HG03175 (cell line): ENCODE measurements around the gene IQGAP3.

Experiments
- ATAC-seq: cut with Tn5 transposase; IDR thresholded peaks from one replicate; pipeline ENCODE4 v1.9.1; 2021; ENCODE audit warnings: mild to moderate bottlenecking, moderate library complexity; ENCODE audit not compliant: unreplicated experiment

The IQGAP3 gene

GRCh38 chr1:156498432-156499193 lies 73.8 kb downstream of the IQGAP3 start:
- ATAC-seq, result no peak

- ATAC-seq, result no peak
These were observed 74.5 kb downstream of the IQGAP3 start for GRCh38 chr1:156497743-156498431.

GRCh38 chr1:156497078-156497742 lies 75.2 kb downstream of the IQGAP3 start:
- ATAC-seq, result no peak

- ATAC-seq, result no peak
These were observed 76.1 kb downstream of the IQGAP3 start for GRCh38 chr1:156496211-156496761.

- ATAC-seq, result no peak
These were observed 76.8 kb downstream of the IQGAP3 start for GRCh38 chr1:156495401-156496140.

- ATAC-seq, result no peak
These were observed 78.0 kb downstream of the IQGAP3 start for GRCh38 chr1:156494309-156494895.

- no peak for ATAC-seq
These were observed 78.6 kb downstream of the IQGAP3 start for GRCh38 chr1:156493742-156494141.

GRCh38 chr1:156493154-156493631 lies 79.2 kb downstream of the IQGAP3 start:
- ATAC-seq, result no peak

GRCh38 chr1:156492591-156493080 lies 79.7 kb downstream of the IQGAP3 start:
- ATAC-seq, result no peak

- ATAC-seq, result no peak
These were observed 80.3 kb downstream of the IQGAP3 start for GRCh38 chr1:156492013-156492590.

- no peak for ATAC-seq
These were observed 81.0 kb downstream of the IQGAP3 start for GRCh38 chr1:156491151-156491949.

GRCh38 chr1:156490401-156491032 lies 81.8 kb downstream of the IQGAP3 start:
- no peak for ATAC-seq

GRCh38 chr1:156489935-156490293 lies 82.5 kb downstream of the IQGAP3 start:
- ATAC-seq, result no peak

GRCh38 chr1:156489166-156489934 lies 83.0 kb downstream of the IQGAP3 start:
- ATAC-seq, result peak; percentile 28

- peak; percentile 75 for ATAC-seq
These were observed 83.7 kb downstream of the IQGAP3 start for GRCh38 chr1:156488566-156489165.

- no peak for ATAC-seq
These were observed 84.5 kb downstream of the IQGAP3 start for GRCh38 chr1:156487862-156488261.
